Nephron progenitor cell (in vitro differentiated cells): Measurements from ENCODE around the gene THAP4.

Experiments used
- DNase-seq: peaks from one replicate; pipeline ENCODE4 v3.0.0; 2021
- H3K27ac Mint-ChIP-seq: 2 replicates; pipeline ENCODE4 v1.8.0; 2021; ENCODE audit warnings: mild to moderate bottlenecking, moderate library complexity, mixed read lengths
- H3K27me3 Mint-ChIP-seq: 2 replicates; pipeline ENCODE4 v1.8.0; 2021; ENCODE audit warnings: mild to moderate bottlenecking, low read depth, mixed read lengths; ENCODE audit not compliant: poor library complexity
- H3K36me3 Mint-ChIP-seq: 2 replicates; pipeline ENCODE4 v1.8.0; 2021; ENCODE audit warnings: low read depth, mixed read lengths
- H3K4me1 Mint-ChIP-seq: 2 replicates; pipeline ENCODE4 v1.8.0; 2021; ENCODE audit warnings: mixed read lengths
- H3K4me3 Mint-ChIP-seq: 2 replicates; pipeline ENCODE4 v1.8.0; 2021; ENCODE audit warnings: mild to moderate bottlenecking, moderate library complexity, mixed read lengths
- H3K9me3 Mint-ChIP-seq: 2 replicates; pipeline ENCODE4 v1.8.0; 2021; ENCODE audit warnings: mild to moderate bottlenecking, moderate library complexity, mixed read lengths
- TF ChIP-seq, protein P1 (sequence below): fragments of 200-600 bp; sonication (generic); IDR thresholded peaks from 2 replicates; pipeline ENCODE4 v1.5.0; 2021; ENCODE audit warnings: antibody characterized with exemption

The THAP4 gene

DNA sequence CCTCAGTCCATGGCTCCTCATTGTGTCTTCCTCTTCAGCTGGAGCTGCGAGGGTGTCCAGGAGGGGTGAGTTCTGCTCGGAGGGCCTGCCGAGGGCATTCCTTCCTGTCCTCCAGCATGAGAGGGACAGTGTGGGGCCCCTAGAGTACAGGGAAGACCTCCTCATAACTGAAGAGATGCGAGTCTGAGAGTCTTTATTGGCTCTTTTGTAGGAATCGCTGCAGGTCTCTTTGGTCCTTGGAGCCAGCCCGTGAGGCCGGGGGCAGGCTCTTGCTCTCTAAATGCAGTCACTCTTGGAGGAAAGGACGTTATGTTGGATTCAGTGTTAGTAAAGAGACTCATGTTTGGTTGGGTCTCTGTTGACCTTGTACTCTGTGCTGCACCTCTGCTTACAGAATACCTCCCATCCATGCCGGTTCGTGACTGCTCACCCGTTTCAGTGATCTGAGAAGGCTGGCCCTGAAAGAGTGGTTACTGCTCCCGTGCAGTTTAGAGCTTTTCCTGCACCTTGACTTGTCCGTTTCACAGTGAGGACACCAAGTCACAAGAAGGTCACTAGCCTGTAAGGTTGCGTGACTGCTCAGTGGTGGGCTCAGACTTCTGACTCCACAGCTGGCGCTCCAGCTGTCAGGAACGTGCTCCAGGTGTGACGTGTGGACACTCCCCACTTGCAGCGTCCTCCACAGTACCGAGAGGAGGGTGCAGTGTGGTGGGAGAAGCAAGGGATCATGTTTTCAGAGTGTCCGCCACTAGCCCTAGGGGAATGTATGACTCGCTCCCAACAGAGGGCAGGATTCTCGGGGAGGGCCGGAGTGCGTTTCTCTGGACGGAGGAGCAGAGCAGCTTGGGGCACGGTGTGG lies 8.3 kb upstream of the THAP4 start:
- TF ChIP-seq, protein P1, sequence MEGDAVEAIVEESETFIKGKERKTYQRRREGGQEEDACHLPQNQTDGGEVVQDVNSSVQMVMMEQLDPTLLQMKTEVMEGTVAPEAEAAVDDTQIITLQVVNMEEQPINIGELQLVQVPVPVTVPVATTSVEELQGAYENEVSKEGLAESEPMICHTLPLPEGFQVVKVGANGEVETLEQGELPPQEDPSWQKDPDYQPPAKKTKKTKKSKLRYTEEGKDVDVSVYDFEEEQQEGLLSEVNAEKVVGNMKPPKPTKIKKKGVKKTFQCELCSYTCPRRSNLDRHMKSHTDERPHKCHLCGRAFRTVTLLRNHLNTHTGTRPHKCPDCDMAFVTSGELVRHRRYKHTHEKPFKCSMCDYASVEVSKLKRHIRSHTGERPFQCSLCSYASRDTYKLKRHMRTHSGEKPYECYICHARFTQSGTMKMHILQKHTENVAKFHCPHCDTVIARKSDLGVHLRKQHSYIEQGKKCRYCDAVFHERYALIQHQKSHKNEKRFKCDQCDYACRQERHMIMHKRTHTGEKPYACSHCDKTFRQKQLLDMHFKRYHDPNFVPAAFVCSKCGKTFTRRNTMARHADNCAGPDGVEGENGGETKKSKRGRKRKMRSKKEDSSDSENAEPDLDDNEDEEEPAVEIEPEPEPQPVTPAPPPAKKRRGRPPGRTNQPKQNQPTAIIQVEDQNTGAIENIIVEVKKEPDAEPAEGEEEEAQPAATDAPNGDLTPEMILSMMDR = no peak
- H3K27ac Mint-ChIP-seq = peak overlapping the region; percentile 88
- no peak for DNase-seq

DNA sequence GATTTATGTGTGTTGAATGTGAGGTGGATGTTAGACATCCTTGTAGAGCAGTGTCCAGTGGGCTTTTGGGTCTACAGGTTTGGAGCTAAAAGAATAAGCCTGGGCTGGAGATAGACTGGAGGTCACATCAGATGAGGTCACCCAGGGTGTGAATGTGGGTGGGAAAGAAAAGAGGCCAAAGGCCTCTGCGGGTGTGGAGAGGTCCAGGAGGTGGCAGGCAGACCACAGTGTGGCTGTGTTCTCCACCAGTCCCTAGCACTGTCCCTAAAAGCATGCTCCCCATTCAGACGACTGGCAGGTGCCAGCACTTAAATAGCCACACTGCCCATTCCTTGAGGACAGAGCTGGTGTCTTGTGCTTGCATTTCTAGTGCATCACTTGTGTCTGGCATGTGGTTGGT lies 4.7 kb upstream of the THAP4 start:
- H3K27ac Mint-ChIP-seq = peak overlapping the region; percentile 21
- peaks cover 26% of the 10 kb centered on the region for H3K36me3 Mint-ChIP-seq
- no peaks in the 10 kb centered on the region for H3K9me3 Mint-ChIP-seq
- H3K27me3 Mint-ChIP-seq = no peaks in the 10 kb centered on the region
- DNase-seq = no peak
- no peak overlapping the region for H3K4me3 Mint-ChIP-seq
- H3K4me1 Mint-ChIP-seq = peaks cover 54% of the 10 kb centered on the region
- TF ChIP-seq, protein P1 = no peak

More for the DNA sequence above, 8.3 kb upstream of the THAP4 start:
- no peak overlapping the region for H3K4me3 Mint-ChIP-seq
- H3K36me3 Mint-ChIP-seq = peaks cover 7% of the 10 kb centered on the region
- H3K4me1 Mint-ChIP-seq = peaks cover 31% of the 10 kb centered on the region
- no peaks in the 10 kb centered on the region for H3K27me3 Mint-ChIP-seq
- no peaks in the 10 kb centered on the region for H3K9me3 Mint-ChIP-seq

DNA sequence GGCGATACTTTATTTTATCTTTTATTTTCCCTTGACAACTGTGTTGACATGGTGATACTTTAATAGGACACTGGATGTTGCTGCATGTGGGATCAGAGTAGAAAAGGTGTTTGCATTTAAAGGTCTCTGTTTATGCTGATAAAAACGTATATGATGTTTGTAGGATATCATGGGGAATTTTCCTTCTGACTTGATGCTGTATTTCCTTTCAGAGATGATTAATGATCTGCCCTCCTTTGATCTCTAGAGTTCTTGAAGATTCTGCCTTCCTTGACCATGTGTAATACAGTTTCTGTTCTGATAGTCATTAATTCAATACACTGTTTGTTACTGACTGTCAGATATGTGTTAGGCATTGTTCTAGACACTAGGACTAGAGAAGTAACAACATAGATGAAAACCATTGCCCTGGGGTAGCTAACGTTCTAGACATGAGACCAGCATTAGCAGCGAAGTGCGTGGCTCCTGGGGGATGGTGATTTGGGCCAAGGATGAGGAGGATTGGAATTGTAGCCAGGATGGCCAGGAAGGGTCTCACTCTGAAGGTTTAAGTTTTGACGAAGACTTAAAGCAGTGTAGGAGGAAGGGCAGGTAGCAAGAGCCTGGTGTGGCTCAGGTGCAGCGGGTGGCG lies 3.3 kb upstream of the THAP4 start:
- no peaks in the 10 kb centered on the region for H3K9me3 Mint-ChIP-seq
- H3K27ac Mint-ChIP-seq = peak overlapping the region; percentile 66
- H3K4me1 Mint-ChIP-seq = peaks cover 59% of the 10 kb centered on the region
- H3K36me3 Mint-ChIP-seq = peaks cover 26% of the 10 kb centered on the region
- H3K4me3 Mint-ChIP-seq = no peak overlapping the region
- TF ChIP-seq, protein P1 = no peak
- no peaks in the 10 kb centered on the region for H3K27me3 Mint-ChIP-seq
- DNase-seq = no peak

DNA sequence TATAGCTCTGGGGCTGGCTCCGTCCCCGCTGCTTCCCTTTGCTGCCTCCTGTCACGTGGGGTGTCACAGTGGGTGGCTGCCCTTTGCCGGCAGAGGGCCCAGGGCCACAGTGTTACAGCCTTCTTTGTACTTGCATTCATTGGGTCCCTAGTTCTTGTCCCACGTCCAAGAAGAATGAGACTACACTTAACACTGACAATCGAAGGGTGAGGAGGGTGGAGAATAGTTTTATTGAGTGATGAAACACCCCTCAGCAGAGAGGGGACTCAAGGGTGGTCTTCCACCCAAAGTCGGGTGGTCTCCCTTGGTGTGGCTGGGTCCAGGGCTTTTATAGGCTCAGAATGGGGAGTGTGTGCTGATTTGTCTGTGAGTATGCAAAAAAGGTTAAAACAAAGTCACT lies 2.4 kb upstream of the THAP4 start:
- H3K4me1 Mint-ChIP-seq = peaks cover 59% of the 10 kb centered on the region
- peaks cover 26% of the 10 kb centered on the region for H3K36me3 Mint-ChIP-seq
- TF ChIP-seq, protein P1 = no peak
- no peak for DNase-seq
- H3K4me3 Mint-ChIP-seq = peak overlapping the region; percentile 49
- H3K27me3 Mint-ChIP-seq = no peaks in the 10 kb centered on the region
- no peak overlapping the region for H3K27ac Mint-ChIP-seq
- no peaks in the 10 kb centered on the region for H3K9me3 Mint-ChIP-seq

DNA sequence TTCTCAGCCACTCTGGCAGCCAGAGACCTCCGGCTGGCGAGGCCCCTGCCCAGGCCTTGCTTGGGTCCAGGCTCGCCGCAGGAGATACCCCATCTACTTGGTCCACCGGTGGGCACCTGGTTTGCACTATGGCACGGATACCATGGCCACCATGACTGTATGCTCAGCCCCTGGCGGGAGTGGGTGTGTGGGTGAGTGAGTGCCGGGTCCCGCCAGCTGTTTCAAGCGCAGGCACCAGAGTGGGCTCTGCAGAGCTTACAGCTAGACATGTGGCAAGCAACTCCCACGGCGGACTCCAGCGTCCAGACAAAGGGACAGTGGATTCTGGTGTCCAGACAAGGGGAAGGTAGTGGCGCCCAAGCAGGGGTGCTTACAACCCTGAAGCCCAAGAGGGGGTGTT lies 2.0 kb upstream of the THAP4 start:
- TF ChIP-seq, protein P1 = no peak
- Mint-ChIP-seq H3K27me3 (no peaks in the 10 kb centered on the region), H3K9me3 (no peaks in the 10 kb centered on the region), H3K4me3 (peak overlapping the region; percentile 98), H3K4me1 (peaks cover 59% of the 10 kb centered on the region), H3K27ac (no peak overlapping the region), H3K36me3 (peaks cover 29% of the 10 kb centered on the region)
- no peak for DNase-seq
